ENCODE results near the gene MARCHF4. TPM values are rescaled to one million over a fixed set of nuclear protein-coding genes. Genes with fewer than 3 reads are reported as not detected.

The MARCHF4 gene
- total RNA-seq, 1 experiment from 2014 or later, result 0.26 TPM

DNA sequence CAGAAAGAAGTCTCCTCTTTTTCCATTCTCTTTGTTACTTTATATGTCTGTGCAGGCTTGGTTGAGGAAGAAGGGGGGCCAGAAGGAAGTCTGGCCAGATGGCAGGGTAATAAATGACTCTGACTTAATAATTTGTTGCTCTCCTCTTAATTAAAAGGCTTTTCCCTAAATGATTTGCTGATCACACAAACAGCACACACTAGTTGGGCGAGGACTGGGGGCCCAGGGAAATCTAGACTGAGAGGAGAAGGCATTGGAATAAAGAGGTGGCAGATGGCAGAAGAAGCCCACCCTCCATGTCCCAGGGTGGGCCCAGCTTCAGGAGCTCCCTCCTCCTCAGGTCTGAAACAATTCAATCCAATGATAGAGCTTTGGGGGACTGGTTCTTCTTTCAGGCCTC lies 27.3 kb upstream of the MARCHF4 start:
- Histone ChIP-seq H3K9me3 (ENCODE audit: control insufficient read depth, low read depth, low read length) (no peaks in the 10 kb centered on the region), H2BK5ac (ENCODE audit: insufficient read length, low read length) (no peak overlapping the region), H3K23ac (ENCODE audit: insufficient read length, low read depth, low read length) (no peak overlapping the region), H3K27me3 (ENCODE audit: insufficient read depth, low read length) (no peaks in the 10 kb centered on the region), H3K56ac (ENCODE audit: insufficient read length, low read depth, low read length) (no peak overlapping the region), H3K79me1 (ENCODE audit: insufficient read depth, low read depth, low read length, poor library complexity, severe bottlenecking) (no peaks in the 10 kb centered on the region), H3K4me1 (ENCODE audit: insufficient read depth, low read length) (no peaks in the 10 kb centered on the region; the same call in 1 of the 2 replicates), H3K9ac (ENCODE audit: extremely low read depth, insufficient read length, low read length) (no peak overlapping the region), H3K14ac (ENCODE audit: insufficient read depth, low read length) (no peak overlapping the region), H4K91ac (ENCODE audit: insufficient read length, low read depth, low read length) (no peak overlapping the region), H3K27ac (ENCODE audit: insufficient read length, low read depth, low read length) (no peak overlapping the region), H3K79me2 (ENCODE audit: insufficient read depth, low read length) (no peaks in the 10 kb centered on the region), H2AFZ (ENCODE audit: low read length) (no peak overlapping the region), H3K4ac (ENCODE audit: low read depth, low read length) (no peak overlapping the region), H2BK120ac (ENCODE audit: low read depth, low read length, poor library complexity, severe bottlenecking) (no peak overlapping the region), H2BK15ac (ENCODE audit: low read depth, low read length) (no peak overlapping the region), H2BK12ac (ENCODE audit: insufficient read length, low read depth, low read length) (no peak overlapping the region), H3K4me2 (ENCODE audit: insufficient read depth, insufficient read length, low read length) (no peak overlapping the region), H3T11ph (ENCODE audit: low read length) (no peak overlapping the region), H2BK20ac (ENCODE audit: low read depth, low read length, poor library complexity, severe bottlenecking) (no peak overlapping the region), H4K5ac (ENCODE audit: insufficient read length, low read depth, low read length) (no peak overlapping the region), H4K8ac (replicated peaks; ENCODE audit: insufficient read length, low read depth, low read length) (peak overlapping the region; percentile 38), H2AK5ac (ENCODE audit: insufficient read length, low read length) (no peak overlapping the region), H4K20me1 (ENCODE audit: control insufficient read depth, insufficient read depth, insufficient read length) (no peaks in the 10 kb centered on the region), H3K23me2 (ENCODE audit: insufficient read length, low read depth, low read length, poor library complexity, severe bottlenecking) (no peaks in the 10 kb centered on the region), H3K18ac (ENCODE audit: insufficient read length, low read depth, low read length) (no peak overlapping the region)
- no peak for DNase-seq
- Mint-ChIP-seq H3K4me1 (peaks cover 3 to 9% of the 10 kb centered on the region in 2 experiments; a peak in 3 of 4 replicates), H3K27ac (no peak overlapping the region), H3K9me3 (no peaks in the 10 kb centered on the region), H3K4me3 (no peak overlapping the region), H3K36me3 (ENCODE audit: insufficient read depth in 1 of 3, low read depth in 3 of 3) (no peaks in the 10 kb centered on the region), H3K27me3 (ENCODE audit: low read depth) (no peaks in the 10 kb centered on the region)
- no CpG with 5 or more reads among the region's 1 CpG for WGBS (ENCODE audit: extremely low coverage, insufficient read length, low lambda C conversion rate)
- TF ChIP-seq, protein P1, sequence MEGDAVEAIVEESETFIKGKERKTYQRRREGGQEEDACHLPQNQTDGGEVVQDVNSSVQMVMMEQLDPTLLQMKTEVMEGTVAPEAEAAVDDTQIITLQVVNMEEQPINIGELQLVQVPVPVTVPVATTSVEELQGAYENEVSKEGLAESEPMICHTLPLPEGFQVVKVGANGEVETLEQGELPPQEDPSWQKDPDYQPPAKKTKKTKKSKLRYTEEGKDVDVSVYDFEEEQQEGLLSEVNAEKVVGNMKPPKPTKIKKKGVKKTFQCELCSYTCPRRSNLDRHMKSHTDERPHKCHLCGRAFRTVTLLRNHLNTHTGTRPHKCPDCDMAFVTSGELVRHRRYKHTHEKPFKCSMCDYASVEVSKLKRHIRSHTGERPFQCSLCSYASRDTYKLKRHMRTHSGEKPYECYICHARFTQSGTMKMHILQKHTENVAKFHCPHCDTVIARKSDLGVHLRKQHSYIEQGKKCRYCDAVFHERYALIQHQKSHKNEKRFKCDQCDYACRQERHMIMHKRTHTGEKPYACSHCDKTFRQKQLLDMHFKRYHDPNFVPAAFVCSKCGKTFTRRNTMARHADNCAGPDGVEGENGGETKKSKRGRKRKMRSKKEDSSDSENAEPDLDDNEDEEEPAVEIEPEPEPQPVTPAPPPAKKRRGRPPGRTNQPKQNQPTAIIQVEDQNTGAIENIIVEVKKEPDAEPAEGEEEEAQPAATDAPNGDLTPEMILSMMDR (conservative IDR thresholded peaks at IDR 0.05), result no peak
